WTC11 (cell line): ENCODE measurements around the gene TMA7B. TPM values are rescaled to one million over a fixed set of nuclear protein-coding genes. Genes with fewer than 3 reads are reported as not detected.
A peak's percentile ranks its signal among the peaks of the same experiment; 100 is the strongest.

Experiments
- ATAC-seq: fragments of 200-7000 bp; cut with Tn5 transposase; 2 replicates; pipeline ENCODE4 v1.10.0; 2021; ENCODE audit warnings: mild to moderate bottlenecking, moderate library complexity
- CTCF ChIA-PET: fragments of 300-600 bp; sonication (Branson Sonifier 250); formaldehyde crosslinking; loops from one replicate; lab custom pipeline; 2021; ENCODE audit warnings: antibody characterized with exemption; lab: Charles Lee
- POLR2A ChIA-PET: fragments of 350-600 bp; sonication (Branson Sonifier 250); formaldehyde crosslinking; loops from one replicate; lab custom pipeline; 2021; ENCODE audit warnings: antibody characterized with exemption; lab: Charles Lee
- DNase-seq: peaks from one replicate; pipeline ENCODE4 v3.0.0; 2021; ENCODE audit warnings: low spot score
- H3K27ac Mint-ChIP-seq: 2 replicates; pipeline ENCODE4 v1.8.0; 2021; ENCODE audit warnings: mixed read lengths
- H3K27me3 Mint-ChIP-seq: 2 replicates; pipeline ENCODE4 v1.8.0; 2021; ENCODE audit warnings: low read depth, mild to moderate bottlenecking, moderate library complexity, mixed read lengths
- H3K36me3 Mint-ChIP-seq: 2 replicates; pipeline ENCODE4 v1.8.0; 2021; ENCODE audit warnings: mixed read lengths
- H3K4me1 Mint-ChIP-seq: 2 replicates; pipeline ENCODE4 v1.8.0; 2022; ENCODE audit warnings: mixed read lengths
- H3K4me3 Mint-ChIP-seq: 2 replicates; pipeline ENCODE4 v1.8.0; 2021; ENCODE audit warnings: mild to moderate bottlenecking, moderate library complexity, mixed read lengths
- H3K9me3 Mint-ChIP-seq: 2 replicates; pipeline ENCODE4 v1.8.0; 2021; ENCODE audit warnings: mixed read lengths
- ELF4 ChIP-seq: sonication (generic); formaldehyde crosslinking; IDR thresholded peaks from 2 replicates; pipeline ENCODE4 v1.8.1; 2022; ENCODE audit warnings: low read depth, mild to moderate bottlenecking, moderate library complexity, missing genetic modification reagents
- ESRRA ChIP-seq: sonication (generic); formaldehyde crosslinking; IDR thresholded peaks from 2 replicates; pipeline ENCODE4 v1.8.1; 2022; ENCODE audit warnings: mild to moderate bottlenecking, missing genetic modification reagents, borderline replicate concordance
- FOXJ3 ChIP-seq: sonication (generic); formaldehyde crosslinking; IDR thresholded peaks from 2 replicates; pipeline ENCODE4 v1.9.0; 2021; ENCODE audit warnings: missing genetic modification reagents, mild to moderate bottlenecking, borderline replicate concordance
- GABPB1 ChIP-seq: sonication (generic); formaldehyde crosslinking; IDR thresholded peaks from 2 replicates; pipeline ENCODE4 v1.8.1; 2023; ENCODE audit warnings: mild to moderate bottlenecking, missing genetic modification reagents
- GRHL2 ChIP-seq: fragments of 250-450 bp; sonication (Bioruptor Pico); IDR thresholded peaks from 2 replicates; pipeline ENCODE4 v1.8.0; 2022; ENCODE audit warnings: mild to moderate bottlenecking, moderate library complexity; ENCODE audit not compliant: insufficient replicate concordance, severe bottlenecking
- PRRX2 ChIP-seq: fragments of 250-450 bp; sonication (Bioruptor Pico); IDR thresholded peaks from 2 replicates; pipeline ENCODE4 v1.8.0; 2021; ENCODE audit warnings: mild to moderate bottlenecking
- RORB ChIP-seq: fragments of 250-450 bp; sonication (Bioruptor Pico); IDR thresholded peaks from 2 replicates; pipeline ENCODE4 v1.9.0; 2021; ENCODE audit warnings: mild to moderate bottlenecking
- SMAD3 ChIP-seq: sonication (generic); formaldehyde crosslinking; IDR thresholded peaks from 2 replicates; pipeline ENCODE4 v1.8.0; 2022; ENCODE audit warnings: missing genetic modification reagents, mild to moderate bottlenecking, borderline replicate concordance
- ZNF232 ChIP-seq: sonication (generic); formaldehyde crosslinking; IDR thresholded peaks from 2 replicates; pipeline ENCODE4 v1.8.0; 2022; ENCODE audit warnings: mild to moderate bottlenecking, missing genetic modification reagents
- ZNF317 ChIP-seq: sonication (generic); formaldehyde crosslinking; IDR thresholded peaks from 2 replicates; pipeline ENCODE4 v1.8.1; 2023; ENCODE audit warnings: low read depth, mild to moderate bottlenecking, moderate library complexity, missing genetic modification reagents, borderline replicate concordance
- ZNF671 ChIP-seq: fragments of 250-450 bp; sonication (Bioruptor Pico); IDR thresholded peaks from 2 replicates; pipeline ENCODE4 v1.8.0; 2021; ENCODE audit warnings: mild to moderate bottlenecking
- total RNA-seq: library from RNA; stranded (reverse); gene quantifications from 3 replicates; pipeline ENCODE4 v1.2.3, GENCODE V29; 2021
- TF ChIP-seq, protein P1 (sequence below): sonication (generic); formaldehyde crosslinking; IDR thresholded peaks from 2 replicates; pipeline ENCODE4 v1.8.0; 2022; ENCODE audit warnings: missing genetic modification reagents
- TF ChIP-seq, protein P2 (sequence below): sonication (generic); formaldehyde crosslinking; IDR thresholded peaks from 2 replicates; pipeline ENCODE4 v1.8.0; 2022; ENCODE audit warnings: mild to moderate bottlenecking, missing genetic modification reagents
- TF ChIP-seq, protein P3 (sequence below): sonication (generic); formaldehyde crosslinking; IDR thresholded peaks from 2 replicates; pipeline ENCODE4 v1.8.1; 2023; ENCODE audit warnings: mild to moderate bottlenecking, missing genetic modification reagents
- TF ChIP-seq, protein P4 (sequence below): fragments of 250-450 bp; sonication (Bioruptor Pico); IDR thresholded peaks from 2 replicates; pipeline ENCODE4 v2.1.2; 2022; ENCODE audit warnings: mild to moderate bottlenecking, moderate library complexity
- TF ChIP-seq, protein P5 (sequence below): sonication (generic); formaldehyde crosslinking; IDR thresholded peaks from 2 replicates; pipeline ENCODE4 v1.8.0; 2023; ENCODE audit warnings: missing genetic modification reagents
- TF ChIP-seq, protein P6 (sequence below): fragments of 250-450 bp; sonication (Bioruptor Pico); IDR thresholded peaks from 2 replicates; pipeline ENCODE4 v1.9.0; 2021; ENCODE audit warnings: mild to moderate bottlenecking
- TF ChIP-seq, protein P7 (sequence below): fragments of 250-450 bp; sonication (Bioruptor Pico); conservative IDR thresholded peaks from 2 replicates; pipeline ENCODE4 v1.9.0; 2021; ENCODE audit warnings: mild to moderate bottlenecking

The TMA7B gene
- total RNA-seq, 1 experiment from 2014 or later, result not detected

DNA sequence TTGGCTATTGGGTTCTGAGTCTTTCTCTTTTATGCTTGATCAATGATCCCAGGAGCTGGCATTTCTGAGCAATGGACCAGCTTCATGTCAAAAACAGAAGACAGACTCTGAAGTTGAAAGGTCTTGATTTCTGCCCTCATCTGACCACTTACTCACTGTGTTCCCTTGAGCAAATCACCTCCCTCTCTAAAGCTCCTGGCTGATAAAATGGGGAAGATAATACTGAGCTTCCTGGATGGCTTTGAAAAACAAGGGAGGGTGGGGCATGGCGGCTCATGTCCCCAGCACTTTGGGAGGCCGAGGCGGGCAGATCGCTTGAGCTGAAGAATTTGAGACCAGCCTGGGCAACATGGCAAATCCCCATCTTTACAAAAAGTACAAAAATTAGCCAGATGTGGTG is 40.9 kb downstream of the TMA7B start:
- 0 out of 2 replicates have a peak overlapping the region, but pooled peaks have one; percentile 26 for H3K4me3 Mint-ChIP-seq
- CTCF ChIA-PET, result interaction anchor here (1.2 to 5.3 kb wide), 7 partner anchors 8 to 466 kb away, joined by 3 to 29 read pairs (median 9); no protein-coding TSS in a partner anchor
- ATAC-seq (no peak), DNase-seq (no peak)
- POLR2A ChIA-PET, result no interaction called here
- no peaks in the 10 kb centered on the region for H3K9me3 Mint-ChIP-seq
- TF ChIP-seq ZNF317, result no peak
- TF ChIP-seq, protein P1, sequence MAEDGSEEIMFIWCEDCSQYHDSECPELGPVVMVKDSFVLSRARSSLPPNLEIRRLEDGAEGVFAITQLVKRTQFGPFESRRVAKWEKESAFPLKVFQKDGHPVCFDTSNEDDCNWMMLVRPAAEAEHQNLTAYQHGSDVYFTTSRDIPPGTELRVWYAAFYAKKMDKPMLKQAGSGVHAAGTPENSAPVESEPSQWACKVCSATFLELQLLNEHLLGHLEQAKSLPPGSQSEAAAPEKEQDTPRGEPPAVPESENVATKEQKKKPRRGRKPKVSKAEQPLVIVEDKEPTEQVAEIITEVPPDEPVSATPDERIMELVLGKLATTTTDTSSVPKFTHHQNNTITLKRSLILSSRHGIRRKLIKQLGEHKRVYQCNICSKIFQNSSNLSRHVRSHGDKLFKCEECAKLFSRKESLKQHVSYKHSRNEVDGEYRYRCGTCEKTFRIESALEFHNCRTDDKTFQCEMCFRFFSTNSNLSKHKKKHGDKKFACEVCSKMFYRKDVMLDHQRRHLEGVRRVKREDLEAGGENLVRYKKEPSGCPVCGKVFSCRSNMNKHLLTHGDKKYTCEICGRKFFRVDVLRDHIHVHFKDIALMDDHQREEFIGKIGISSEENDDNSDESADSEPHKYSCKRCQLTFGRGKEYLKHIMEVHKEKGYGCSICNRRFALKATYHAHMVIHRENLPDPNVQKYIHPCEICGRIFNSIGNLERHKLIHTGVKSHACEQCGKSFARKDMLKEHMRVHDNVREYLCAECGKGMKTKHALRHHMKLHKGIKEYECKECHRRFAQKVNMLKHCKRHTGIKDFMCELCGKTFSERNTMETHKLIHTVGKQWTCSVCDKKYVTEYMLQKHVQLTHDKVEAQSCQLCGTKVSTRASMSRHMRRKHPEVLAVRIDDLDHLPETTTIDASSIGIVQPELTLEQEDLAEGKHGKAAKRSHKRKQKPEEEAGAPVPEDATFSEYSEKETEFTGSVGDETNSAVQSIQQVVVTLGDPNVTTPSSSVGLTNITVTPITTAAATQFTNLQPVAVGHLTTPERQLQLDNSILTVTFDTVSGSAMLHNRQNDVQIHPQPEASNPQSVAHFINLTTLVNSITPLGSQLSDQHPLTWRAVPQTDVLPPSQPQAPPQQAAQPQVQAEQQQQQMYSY (CRISPR knock-in tag), result no peak
- TF ChIP-seq GRHL2 (CRISPR knock-in tag), result no peak
- TF ChIP-seq ZNF232 (CRISPR knock-in tag), result no peak
- TF ChIP-seq ZNF671 (CRISPR knock-in tag), result no peak
- no peak for TF ChIP-seq SMAD3 (CRISPR knock-in tag)
- no peak for TF ChIP-seq GABPB1
- no peak for TF ChIP-seq FOXJ3
- TF ChIP-seq, protein P2, sequence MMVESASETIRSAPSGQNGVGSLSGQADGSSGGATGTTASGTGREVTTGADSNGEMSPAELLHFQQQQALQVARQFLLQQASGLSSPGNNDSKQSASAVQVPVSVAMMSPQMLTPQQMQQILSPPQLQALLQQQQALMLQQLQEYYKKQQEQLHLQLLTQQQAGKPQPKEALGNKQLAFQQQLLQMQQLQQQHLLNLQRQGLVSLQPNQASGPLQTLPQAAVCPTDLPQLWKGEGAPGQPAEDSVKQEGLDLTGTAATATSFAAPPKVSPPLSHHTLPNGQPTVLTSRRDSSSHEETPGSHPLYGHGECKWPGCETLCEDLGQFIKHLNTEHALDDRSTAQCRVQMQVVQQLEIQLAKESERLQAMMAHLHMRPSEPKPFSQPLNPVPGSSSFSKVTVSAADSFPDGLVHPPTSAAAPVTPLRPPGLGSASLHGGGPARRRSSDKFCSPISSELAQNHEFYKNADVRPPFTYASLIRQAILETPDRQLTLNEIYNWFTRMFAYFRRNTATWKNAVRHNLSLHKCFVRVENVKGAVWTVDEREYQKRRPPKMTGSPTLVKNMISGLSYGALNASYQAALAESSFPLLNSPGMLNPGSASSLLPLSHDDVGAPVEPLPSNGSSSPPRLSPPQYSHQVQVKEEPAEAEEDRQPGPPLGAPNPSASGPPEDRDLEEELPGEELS, result no peak
- TF ChIP-seq, protein P3, sequence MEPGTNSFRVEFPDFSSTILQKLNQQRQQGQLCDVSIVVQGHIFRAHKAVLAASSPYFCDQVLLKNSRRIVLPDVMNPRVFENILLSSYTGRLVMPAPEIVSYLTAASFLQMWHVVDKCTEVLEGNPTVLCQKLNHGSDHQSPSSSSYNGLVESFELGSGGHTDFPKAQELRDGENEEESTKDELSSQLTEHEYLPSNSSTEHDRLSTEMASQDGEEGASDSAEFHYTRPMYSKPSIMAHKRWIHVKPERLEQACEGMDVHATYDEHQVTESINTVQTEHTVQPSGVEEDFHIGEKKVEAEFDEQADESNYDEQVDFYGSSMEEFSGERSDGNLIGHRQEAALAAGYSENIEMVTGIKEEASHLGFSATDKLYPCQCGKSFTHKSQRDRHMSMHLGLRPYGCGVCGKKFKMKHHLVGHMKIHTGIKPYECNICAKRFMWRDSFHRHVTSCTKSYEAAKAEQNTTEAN (CRISPR knock-in tag), result no peak
- TF ChIP-seq, protein P4, sequence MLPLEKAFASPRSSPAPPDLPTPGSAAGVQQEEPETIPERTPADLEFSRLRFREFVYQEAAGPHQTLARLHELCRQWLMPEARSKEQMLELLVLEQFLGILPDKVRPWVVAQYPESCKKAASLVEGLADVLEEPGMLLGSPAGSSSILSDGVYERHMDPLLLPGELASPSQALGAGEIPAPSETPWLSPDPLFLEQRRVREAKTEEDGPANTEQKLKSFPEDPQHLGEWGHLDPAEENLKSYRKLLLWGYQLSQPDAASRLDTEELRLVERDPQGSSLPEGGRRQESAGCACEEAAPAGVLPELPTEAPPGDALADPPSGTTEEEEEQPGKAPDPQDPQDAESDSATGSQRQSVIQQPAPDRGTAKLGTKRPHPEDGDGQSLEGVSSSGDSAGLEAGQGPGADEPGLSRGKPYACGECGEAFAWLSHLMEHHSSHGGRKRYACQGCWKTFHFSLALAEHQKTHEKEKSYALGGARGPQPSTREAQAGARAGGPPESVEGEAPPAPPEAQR (CRISPR knock-in tag), result no peak
- TF ChIP-seq, protein P5, sequence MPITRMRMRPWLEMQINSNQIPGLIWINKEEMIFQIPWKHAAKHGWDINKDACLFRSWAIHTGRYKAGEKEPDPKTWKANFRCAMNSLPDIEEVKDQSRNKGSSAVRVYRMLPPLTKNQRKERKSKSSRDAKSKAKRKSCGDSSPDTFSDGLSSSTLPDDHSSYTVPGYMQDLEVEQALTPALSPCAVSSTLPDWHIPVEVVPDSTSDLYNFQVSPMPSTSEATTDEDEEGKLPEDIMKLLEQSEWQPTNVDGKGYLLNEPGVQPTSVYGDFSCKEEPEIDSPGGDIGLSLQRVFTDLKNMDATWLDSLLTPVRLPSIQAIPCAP (CRISPR knock-in tag), result no peak
- no peak for TF ChIP-seq ELF4 (CRISPR knock-in tag)
- peaks cover 91% of the 10 kb centered on the region for H3K4me1 Mint-ChIP-seq
- peaks cover 14% of the 10 kb centered on the region; the same call in 1 of the 2 replicates for H3K36me3 Mint-ChIP-seq
- H3K27ac Mint-ChIP-seq, result peak overlapping the region; percentile 55
- no peaks in the 10 kb centered on the region for H3K27me3 Mint-ChIP-seq

DNA sequence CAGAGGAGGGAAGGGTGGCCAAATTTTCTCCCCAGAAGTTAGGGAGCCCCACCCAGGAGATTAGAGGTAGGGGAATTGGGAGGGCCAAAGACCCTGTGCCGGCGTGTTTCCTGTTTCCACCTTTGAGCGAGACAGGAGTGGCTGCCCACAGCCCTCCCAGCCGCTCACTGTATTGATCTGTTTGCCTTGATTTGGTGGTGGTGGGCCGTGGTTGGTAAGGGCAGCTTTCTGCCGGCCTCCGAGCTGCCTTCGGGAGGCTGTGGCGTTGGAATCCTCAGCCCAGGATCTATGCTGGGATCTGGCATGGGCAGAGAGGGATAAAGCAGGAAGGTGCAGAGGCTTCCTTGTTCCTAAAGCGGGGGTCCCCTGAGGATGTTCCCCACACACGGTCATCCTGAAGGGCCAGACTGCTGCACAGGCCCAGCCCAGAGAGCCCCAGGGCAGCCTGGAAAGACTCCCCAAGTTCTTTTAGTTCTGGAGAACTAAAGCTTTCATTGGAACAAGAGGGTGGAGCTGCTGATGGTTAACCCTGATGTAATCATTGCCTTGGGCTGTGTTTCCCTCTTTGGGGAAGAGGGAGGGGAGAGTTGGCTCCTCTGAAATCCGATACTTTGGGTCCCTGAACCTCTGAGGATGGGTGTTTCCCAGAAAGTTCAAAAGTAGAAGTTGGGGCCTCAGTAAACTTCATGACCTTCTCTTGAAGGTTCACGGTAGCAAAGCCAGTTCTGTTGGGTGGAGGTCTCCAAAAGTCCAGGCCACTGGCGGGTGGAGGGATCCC is 41.8 kb downstream of the TMA7B start:
- ChIA-PET CTCF (interaction anchor here (0.6 to 5.3 kb wide), 9 partner anchors 22 to 467 kb away, joined by 3 to 29 read pairs (median 5); no protein-coding TSS in a partner anchor), POLR2A (no interaction called here)
- H3K27ac Mint-ChIP-seq, result peak overlapping the region; percentile 86
- peaks cover 91% of the 10 kb centered on the region for H3K4me1 Mint-ChIP-seq
- peaks cover 14% of the 10 kb centered on the region; the same call in 1 of the 2 replicates for H3K36me3 Mint-ChIP-seq
- H3K9me3 Mint-ChIP-seq, result no peaks in the 10 kb centered on the region
- no peaks in the 10 kb centered on the region for H3K27me3 Mint-ChIP-seq
- peak; percentile 41 for ATAC-seq
- no peak for DNase-seq
- H3K4me3 Mint-ChIP-seq, result peak overlapping the region; percentile 41
- TF ChIP-seq, protein P6, sequence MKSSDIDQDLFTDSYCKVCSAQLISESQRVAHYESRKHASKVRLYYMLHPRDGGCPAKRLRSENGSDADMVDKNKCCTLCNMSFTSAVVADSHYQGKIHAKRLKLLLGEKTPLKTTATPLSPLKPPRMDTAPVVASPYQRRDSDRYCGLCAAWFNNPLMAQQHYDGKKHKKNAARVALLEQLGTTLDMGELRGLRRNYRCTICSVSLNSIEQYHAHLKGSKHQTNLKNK (CRISPR knock-in tag), result no peak
- TF ChIP-seq, protein P1 (CRISPR knock-in tag), result no peak
- TF ChIP-seq, protein P7, sequence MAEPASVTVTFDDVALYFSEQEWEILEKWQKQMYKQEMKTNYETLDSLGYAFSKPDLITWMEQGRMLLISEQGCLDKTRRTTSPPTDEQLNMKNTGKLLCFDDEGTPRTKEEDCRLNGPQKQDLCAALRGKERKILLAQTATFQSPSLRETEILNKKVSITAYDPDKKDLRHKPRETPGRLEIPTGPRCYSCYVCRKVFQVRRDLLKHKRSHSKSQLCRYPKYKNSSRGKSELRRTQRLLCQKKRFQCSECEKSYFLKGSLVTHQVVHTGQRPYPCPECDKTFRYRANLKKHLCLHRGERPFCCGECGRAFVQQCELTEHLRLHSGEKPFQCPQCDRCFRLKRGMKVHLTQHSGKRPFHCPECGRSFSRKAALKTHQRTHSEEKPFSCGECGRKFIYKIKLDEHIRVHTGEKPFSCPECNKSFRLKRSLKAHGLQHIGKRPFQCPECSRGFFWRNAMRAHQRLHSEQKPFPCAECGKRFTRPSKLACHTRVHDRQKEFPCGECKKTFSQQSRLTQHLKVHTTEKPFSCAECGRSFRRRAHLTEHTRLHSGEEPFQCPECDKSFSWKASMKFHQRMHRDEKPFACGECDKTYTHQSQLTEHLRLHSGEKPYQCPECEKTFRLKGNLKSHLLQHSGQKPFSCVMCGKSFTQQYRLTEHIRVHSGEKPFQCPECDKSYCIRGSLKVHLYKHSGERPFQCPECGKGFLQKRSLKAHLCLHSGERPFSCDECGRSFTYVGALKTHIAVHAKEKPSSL (CRISPR knock-in tag), result no peak
- TF ChIP-seq PRRX2 (no peak), RORB (CRISPR knock-in tag) (no peak), ESRRA (no peak)
